Urothelium cell line (cell line): ENCODE results near the gene PIK3CD.

Experiments
- DNase-seq: peaks from one replicate; pipeline ENCODE4 v3.0.0; 2011; ENCODE audit warnings: low spot score, mixed read lengths
- FAIRE-seq: peaks from 2 replicates; lab custom pipeline; 2011; peaks lifted over from hg19 to GRCh38; lab: Jason Lieb, UNC

The PIK3CD gene

DNA sequence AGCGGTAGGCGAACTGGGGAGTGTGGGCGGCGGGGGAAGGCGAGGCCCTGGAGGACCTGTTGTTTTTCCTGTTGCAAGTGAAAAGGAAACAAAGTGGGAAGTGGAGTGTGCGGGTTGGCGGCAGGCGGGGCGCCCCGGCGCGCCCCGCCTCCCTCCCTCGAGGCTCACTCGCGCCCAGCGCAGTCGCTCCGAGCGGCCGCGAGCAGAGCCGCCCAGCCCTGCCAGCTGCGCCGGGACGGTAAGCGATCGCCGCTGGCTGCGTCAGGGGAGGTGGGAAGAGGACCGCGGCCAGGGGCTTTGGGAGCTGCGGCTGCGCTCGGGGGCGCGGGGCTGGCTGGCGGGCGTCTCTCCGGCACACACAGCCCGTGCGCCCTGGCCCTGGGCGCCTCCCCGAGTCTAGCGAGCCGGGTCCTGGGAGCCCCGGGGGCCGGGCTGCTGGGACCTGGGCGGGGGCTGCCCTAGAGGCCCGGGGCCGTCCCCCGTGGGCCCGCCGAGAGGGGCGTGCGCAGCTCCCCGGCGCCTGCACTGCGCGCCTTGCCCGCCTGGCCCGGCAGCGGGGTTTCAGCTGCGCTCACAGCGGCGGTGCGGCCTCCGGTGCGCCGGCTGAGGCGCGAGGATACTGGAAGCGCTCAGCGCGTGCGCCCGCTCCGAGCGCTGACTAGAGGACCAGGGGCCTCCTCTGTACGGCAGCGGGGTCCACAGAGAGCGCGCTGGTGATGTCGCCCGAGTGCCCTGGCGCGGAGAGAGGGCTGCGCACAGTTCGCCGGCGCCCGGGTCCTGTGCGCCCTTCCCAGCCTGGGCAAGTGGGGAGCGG lies at the start of gene PIK3CD:
TSS of gene PIK3CD (plus strand) at position 167 of the 814 bp plus-strand sequence. CDS start 58,725 bp downstream, outside the sequence.
- FAIRE-seq, result no peak
- DNase-seq, result peak; percentile 49

DNA sequence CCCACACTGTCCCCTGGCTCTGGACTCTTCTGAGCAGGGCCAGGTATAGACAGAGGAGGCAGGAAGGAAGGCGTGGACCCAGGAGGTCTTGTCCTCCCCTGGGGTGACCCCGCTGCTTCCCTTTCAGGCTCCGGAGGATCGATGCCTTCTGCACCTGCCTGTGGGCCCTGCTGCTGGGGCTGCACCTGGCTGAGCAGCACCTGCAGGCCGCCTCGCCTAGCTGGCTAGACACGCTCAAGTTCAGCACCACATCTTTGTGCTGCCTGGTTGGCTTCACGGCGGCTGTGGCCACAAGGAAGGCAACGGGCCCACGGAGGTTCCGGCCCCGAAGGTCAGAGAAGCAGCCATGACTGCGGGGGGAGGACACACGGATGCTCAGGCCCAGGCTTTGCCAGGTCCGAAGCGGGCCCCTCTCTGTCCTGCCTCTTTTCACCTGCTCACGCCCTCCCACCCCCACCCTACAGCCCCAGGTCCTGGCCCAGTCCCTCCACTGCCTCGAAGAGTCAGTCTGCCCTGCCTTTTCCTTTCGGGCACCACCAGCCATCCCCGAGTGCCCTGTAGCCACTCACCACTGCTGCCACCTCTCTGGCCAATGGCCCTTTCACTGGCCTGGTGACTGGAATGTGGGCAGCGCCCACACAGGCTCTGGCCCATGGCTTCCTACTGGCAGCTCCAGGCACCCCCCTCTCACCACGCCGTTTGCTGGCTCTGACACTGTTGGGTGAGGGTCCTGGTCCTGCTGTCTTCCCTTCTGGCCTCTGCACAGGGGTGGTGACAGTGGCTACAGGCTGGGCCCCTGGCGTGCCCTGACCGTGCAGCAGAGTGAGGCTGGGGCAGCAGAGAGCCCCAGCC lies 49.4 kb upstream of the PIK3CD start:
- DNase-seq, result no peak
- no peak for FAIRE-seq

DNA sequence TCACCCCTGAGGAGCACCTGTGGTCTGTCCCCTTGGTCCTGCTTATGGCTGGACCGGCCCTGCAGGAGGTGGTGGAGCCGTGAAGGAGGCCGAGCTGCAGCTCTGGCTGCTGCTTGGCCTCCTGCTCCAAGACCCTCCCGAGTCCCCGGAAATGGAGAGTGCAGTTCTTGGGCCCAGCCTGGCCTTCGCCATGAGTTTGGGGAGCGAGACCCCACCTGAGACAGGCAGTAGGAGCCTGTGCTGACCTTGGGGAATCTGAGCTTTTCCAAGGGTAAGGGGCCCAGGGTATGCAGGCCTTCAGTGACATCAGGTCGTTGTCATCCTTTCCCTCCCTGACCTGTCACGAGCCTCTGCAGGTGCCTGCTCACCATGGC lies 48.8 kb upstream of the PIK3CD start:
- DNase-seq (no peak), FAIRE-seq (no peak)

DNA sequence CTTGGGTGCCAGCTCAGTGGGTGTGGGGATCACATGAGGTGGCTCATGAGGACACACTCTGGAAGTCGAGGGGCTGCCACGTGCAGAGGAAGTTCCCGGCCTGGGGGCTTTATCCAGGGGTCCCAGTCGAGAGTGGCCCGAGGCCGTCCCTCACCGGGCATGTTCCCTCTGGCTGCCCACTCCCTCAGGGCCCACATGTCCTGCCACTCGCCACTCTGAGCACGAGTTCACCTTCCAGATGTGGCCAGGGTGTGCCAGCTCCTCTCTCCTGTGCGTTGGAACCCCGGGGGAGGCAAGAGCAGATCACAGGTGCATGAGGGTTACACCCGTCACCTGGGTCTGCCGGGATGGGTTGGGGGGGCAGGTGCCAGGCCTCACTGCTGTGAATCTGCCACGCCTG lies 48.2 kb upstream of the PIK3CD start:
- no peak for FAIRE-seq
- no peak for DNase-seq

DNA sequence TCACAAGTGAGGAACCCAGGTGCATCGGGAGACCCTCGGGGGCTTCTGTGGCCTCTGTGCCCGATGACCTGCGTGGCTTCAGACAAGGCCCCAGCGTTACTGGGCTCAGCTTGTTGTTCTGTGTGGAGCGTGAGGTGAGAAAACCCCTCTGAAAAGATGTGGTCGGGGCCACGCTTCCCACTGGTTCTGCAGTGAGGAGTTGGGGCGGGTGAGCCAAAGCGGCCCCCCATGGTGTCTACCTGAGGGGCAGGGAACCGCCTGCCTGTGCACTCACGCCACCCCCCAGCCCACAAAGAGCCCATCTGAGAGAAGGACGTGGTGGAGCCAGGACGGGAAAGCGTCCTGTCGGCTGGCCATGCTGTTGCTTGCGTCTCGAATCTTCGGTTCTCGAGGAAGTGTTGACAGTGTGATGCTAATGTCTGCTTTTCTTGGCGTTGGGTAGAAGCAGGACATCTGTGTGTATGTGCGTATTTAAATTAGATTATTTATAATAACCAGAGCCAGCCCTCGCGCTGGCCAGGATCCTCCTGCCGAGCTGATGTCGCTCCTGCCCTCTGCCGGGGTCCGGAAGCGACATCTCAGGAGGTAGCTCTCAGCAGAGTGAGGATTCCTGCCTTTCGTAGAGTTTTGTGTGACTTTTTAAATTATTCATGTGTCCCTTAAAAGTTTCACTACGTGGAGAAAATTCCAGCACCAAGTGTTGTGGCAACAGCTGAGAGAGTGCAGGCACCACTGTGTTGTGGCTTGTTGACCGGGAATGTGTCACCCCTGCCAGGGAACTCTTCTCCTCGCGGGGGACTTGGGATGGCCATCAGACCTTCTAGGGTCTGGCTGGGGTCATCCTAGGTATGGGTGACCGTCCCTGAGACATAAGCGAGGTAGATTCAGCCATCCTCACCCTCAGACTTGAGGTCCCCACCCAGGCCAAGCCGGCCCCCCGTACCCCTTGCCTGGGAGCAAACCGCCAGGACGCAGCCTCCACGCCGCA lies 47.5 kb upstream of the PIK3CD start:
- FAIRE-seq, result no peak

GRCh38 chr1:9604836-9605235 lies 46.7 kb upstream of the PIK3CD start:
- no peak for FAIRE-seq
- DNase-seq, result no peak

More for the DNA sequence above, 47.5 kb upstream of the PIK3CD start:
- no peak for DNase-seq

- no peak for FAIRE-seq
These were observed 45.5 kb upstream of the PIK3CD start for GRCh38 chr1:9605946-9606455.

DNA sequence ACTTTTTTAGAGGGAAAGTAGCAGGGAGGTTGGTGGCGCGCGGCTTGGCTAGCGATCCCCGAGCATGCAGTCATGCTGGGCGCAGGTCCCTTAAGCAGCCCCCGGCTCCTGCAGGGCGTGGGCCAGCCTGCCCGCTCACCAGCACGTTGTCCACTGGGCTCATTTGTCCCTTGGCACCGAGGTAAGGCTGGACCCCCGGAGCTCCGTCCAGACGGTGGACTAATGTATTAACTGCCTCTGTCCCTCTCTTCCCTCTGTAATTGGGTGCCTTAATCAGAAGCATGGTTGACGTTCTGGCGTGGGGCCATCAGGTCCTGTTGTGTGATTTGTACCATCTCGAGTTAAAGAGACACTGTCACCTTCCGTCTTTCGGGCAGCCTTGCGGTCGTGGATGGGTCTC lies 45.1 kb upstream of the PIK3CD start:
- FAIRE-seq, result no peak
- DNase-seq, result no peak

More at GRCh38 chr1:9605946-9606455, 45.5 kb upstream of the PIK3CD start:
- DNase-seq, result no peak

GRCh38 chr1:9606948-9607347 lies 44.6 kb upstream of the PIK3CD start:
- no peak for DNase-seq
- no peak for FAIRE-seq

DNA sequence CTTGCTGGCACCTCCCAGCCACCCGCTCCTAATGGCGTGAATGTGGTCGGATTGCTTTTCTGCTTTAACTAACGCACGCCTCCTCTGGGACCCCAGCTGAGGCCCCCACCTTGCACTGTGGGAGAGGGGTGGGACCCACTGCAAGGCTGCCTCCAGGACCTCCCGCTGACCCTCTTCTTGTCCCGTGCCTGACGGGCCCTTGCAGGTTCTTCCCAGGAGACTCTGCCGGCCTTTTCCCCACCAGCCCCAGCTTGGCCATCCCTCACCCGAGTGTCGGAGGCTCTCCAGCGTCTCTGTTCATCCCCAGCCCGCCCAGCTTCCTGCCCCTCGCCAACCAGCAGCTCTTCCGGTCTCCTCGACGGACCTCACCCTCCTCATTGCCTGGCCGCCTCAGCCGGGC lies 44.2 kb upstream of the PIK3CD start:
- no peak for FAIRE-seq
- DNase-seq, result no peak

GRCh38 chr1:9609998-9610397 lies 41.5 kb upstream of the PIK3CD start:
- DNase-seq (no peak), FAIRE-seq (no peak)

DNA sequence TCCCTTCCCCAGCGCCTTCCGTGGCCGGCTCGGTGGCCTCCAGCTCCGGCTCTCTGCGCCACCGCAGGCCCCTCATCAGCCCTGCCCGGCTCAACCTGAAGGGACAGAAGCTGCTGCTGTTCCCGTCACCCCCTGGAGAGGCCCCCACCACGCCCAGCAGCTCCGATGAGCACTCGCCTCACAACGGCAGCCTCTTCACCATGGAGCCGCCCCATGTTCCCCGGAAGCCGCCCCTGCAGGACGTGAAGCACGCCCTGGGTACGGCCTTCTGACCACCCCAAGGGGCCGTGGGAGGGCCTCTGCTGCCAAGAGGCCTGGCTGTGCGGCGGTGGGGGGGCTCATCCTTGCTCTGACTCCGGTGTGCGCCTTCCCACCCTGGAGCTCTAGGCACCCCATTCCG lies 41.0 kb upstream of the PIK3CD start:
- DNase-seq (no peak), FAIRE-seq (no peak)

DNA sequence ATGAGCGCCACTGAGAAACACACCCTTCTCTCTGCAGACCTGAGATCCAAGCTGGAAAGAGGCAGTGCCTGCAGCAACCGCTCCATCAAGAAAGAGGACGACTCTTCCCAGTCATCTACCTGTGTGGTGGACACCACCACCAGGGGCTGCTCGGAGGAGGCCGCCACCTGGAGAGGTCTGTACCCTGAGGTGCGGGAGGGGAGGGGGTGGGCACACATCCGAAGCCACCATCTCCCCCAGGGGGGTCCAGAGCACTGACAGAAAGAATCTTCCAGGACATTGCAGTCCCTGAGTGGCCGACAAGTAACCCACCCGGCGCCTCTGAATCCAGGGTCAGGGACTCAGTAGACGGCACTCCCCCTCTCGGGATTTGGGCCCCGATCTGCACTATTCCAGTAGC lies 39.8 kb upstream of the PIK3CD start:
- FAIRE-seq (no peak), DNase-seq (no peak)

GRCh38 chr1:9612162-9612845 lies 39.2 kb upstream of the PIK3CD start:
- no peak for FAIRE-seq
- no peak for DNase-seq

GRCh38 chr1:9612871-9613624 lies 38.5 kb upstream of the PIK3CD start:
- no peak for DNase-seq
- no peak for FAIRE-seq

GRCh38 chr1:9613625-9614299 lies 37.8 kb upstream of the PIK3CD start:
- FAIRE-seq (no peak), DNase-seq (no peak)

DNA sequence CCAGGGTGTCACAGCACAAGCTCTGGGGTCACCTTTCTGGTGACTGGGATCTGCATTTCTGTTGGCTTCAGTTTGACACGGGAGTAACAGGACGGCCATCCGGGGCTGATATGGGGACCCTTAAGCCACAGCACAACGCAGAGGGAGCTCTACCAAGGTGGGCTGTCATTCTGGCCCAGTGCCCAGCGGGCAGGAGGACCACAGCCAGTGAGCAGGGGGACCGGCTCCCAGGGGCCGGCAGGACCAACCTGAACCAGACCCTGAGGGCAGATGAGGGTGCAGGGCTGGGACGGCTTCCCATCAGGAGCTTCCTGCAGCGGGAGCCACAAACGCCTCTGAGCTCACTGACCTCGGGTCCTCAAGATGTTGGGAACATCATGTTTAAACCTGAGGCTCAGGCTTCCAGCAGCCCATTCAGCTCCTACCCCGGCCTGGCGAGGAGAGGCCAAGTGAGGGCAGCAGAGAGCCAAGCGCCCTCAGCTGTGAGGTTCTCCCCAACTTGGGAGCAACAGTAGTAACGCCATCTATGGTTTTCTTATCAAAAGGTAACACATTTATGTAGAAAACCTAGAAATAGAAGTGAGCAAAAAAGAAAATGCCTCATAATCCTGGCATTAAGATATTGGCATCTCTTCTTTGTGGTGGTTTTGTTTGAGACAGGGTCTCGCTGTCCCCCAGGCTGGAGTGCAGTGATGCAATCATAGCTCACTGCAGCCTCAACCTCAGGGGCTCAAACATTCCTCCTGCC lies 36.0 kb upstream of the PIK3CD start:
- FAIRE-seq (no peak), DNase-seq (peak; percentile 60)
